Upper lobe of left lung (tissue), 6 donors: Measurements from ENCODE around the gene DNAJB1. TPM values are rescaled to one million over a fixed set of nuclear protein-coding genes. Genes with fewer than 3 reads are reported as not detected.
A peak's percentile ranks its signal among the peaks of the same experiment; 100 is the strongest.

Source experiments
- ATAC-seq, 2 donors: fragments of 200-7000 bp; cut with Tn5 transposase; one replicate each; pipeline ENCODE4 v1.9.1; 2022; ENCODE audit warnings: mild to moderate bottlenecking in 2 of 2, moderate library complexity in 2 of 2; ENCODE audit not compliant: low FRiP score in 2 of 2
- DNase-seq, 2 donors: peaks; one replicate each; pipeline ENCODE4 v3.0.0-alpha.2; 2019 to 2020
- H3K27ac ChIP-seq, 4 donors: fragments of 200-600 bp; sonication (generic); one replicate each; pipeline ENCODE4 v1.5.1; 2016 to 2019
- H3K27me3 ChIP-seq, 4 donors: fragments of 200-600 bp; sonication (generic); one replicate each; pipeline ENCODE4 v1.5.1; 2017 to 2019
- H3K36me3 ChIP-seq, 4 donors: fragments of 200-600 bp; sonication (generic); one replicate each; pipeline ENCODE4 v1.5.1; 2016 to 2019
- H3K4me1 ChIP-seq, 4 donors: fragments of 200-600 bp; sonication (generic); one replicate each; pipeline ENCODE4 v1.5.1; 2018 to 2019
- H3K4me3 ChIP-seq, 4 donors: fragments of 200-600 bp; sonication (generic); one replicate each; pipeline ENCODE4 v1.5.1; 2017 to 2019; ENCODE audit warnings: mild to moderate bottlenecking in 2 of 4, moderate library complexity in 1 of 4
- H3K9me3 ChIP-seq, 4 donors: fragments of 200-600 bp; sonication (generic); one replicate each; pipeline ENCODE4 v1.5.1; 2018 to 2019
- CTCF ChIP-seq, 6 experiments: fragments of 450-650 bp in 4 of 6; fragments of 200-600 bp in 2 of 6; sonication (generic) in 2 of 6; IDR thresholded peaks; one replicate each; pipeline ENCODE4 v1.5.1; 2016 to 2019; ENCODE audit warnings: antibody characterized with exemption in 6 of 6
- EP300 ChIP-seq, 4 donors: sonication (generic); formaldehyde crosslinking; IDR thresholded peaks; one replicate each; pipeline ENCODE4 v1.5.1; 2017; ENCODE audit warnings: antibody characterized with exemption in 4 of 4, control low read depth in 2 of 4
- POLR2A ChIP-seq, 4 donors: fragments of 450-650 bp; IDR thresholded peaks; one replicate each; pipeline ENCODE4 v1.5.1; 2016 to 2017; ENCODE audit warnings: antibody characterized with exemption in 4 of 4, mild to moderate bottlenecking in 2 of 4
- POLR2AphosphoS5 ChIP-seq, 2 donors: sonication (generic); formaldehyde crosslinking; IDR thresholded peaks; one replicate each; pipeline ENCODE4 v1.5.1; 2017; ENCODE audit warnings: antibody characterized with exemption in 2 of 2
- WGBS, 2 donors: methylation state at CpG; one replicate each; pipeline ENCODE4 v1.1.5; 2017 to 2018; 5-methylcytosine and 5-hydroxymethylcytosine counted together
- total RNA-seq, 6 donors: library from RNA; depleted of rRNA in 4 of 6; stranded (reverse); fragments of >200 nt in 4 of 6; gene quantifications; one replicate each; pipeline versions ENCODE4 v1.1.0 to v1.2.1, GENCODE V29; 2016 to 2021
- donor health status: DM: no; HTN: no; CAD: no; lungs with moderate emphysema.
- donor health status: DM: no; HTN: yes; CAD: no; lungs with severe emphysema.

Gene DNAJB1
- 100 to 1,000 TPM in 3 of 6 donors, 10 to 100 TPM in 3; 33.5 to 137 (median 101) TPM for total RNA-seq

- H3K36me3 ChIP-seq: peaks cover 15 to 35% (median 26%) of the 10 kb centered on the region in 4 donors
- ATAC-seq (peak; percentile 87 to 91), DNase-seq (peak; percentile 92 to 96)
- no peaks in the 10 kb centered on the region for H3K9me3 ChIP-seq
- no peaks in the 10 kb centered on the region for H3K27me3 ChIP-seq
- H3K27ac ChIP-seq: peak within 1 kb of the TSS; percentile 100
- TF ChIP-seq POLR2A (IDR thresholded peaks at IDR 0.05): peak; percentile 98 to 100 (median 99)
- TF ChIP-seq POLR2AphosphoS5 (IDR thresholded peaks at IDR 0.05): peak; percentile 85 to 98
- peak in 1 of 4 donors; percentile 60 for TF ChIP-seq EP300 (IDR thresholded peaks at IDR 0.05)
- TF ChIP-seq CTCF (IDR thresholded peaks at IDR 0.05): peak in 3 of 6 experiments; percentile 22 to 37 (median 25)
- peaks cover 38 to 52% (median 47%) of the 10 kb centered on the region in 4 donors for H3K4me1 ChIP-seq
- 0% methylated on average over 1 to 22 of the region's 82 CpGs for WGBS, 2 donors
- H3K4me3 ChIP-seq: peak within 1 kb of the TSS; percentile 74 to 97 (median 88)
Observed at GRCh38 chr19:14517840-14518505, at the start of gene DNAJB1. TSS of gene DNAJB1 (minus strand) at chr19:14518397. CDS start at chr19:14518349, 48 bp downstream.

- no peak for TF ChIP-seq POLR2A (IDR thresholded peaks at IDR 0.05)
- TF ChIP-seq CTCF (IDR thresholded peaks at IDR 0.05): no peak
- TF ChIP-seq POLR2AphosphoS5 (IDR thresholded peaks at IDR 0.05): no peak
- TF ChIP-seq EP300 (IDR thresholded peaks at IDR 0.05): no peak
- DNase-seq (no peak), ATAC-seq (no peak)
Observed at GRCh38 chr19:14567079-14567478, 48.9 kb upstream of the DNAJB1 start.

GRCh38 chr19:14566712-14567077 is 48.5 kb upstream of the DNAJB1 start:
- ATAC-seq (no peak), DNase-seq (peak in 1 of 2 donors; percentile 56)
- no peak overlapping the region for H3K4me3 ChIP-seq
- WGBS, 2 donors: 81% methylated on average over 13 of the region's 18 CpGs; no CpG with 5 or more reads in 1 of the 2 donors
- H3K27me3 ChIP-seq: no peaks in the 10 kb centered on the region
- TF ChIP-seq EP300 (IDR thresholded peaks at IDR 0.05) (no peak), POLR2AphosphoS5 (IDR thresholded peaks at IDR 0.05) (no peak), CTCF (IDR thresholded peaks at IDR 0.05) (no peak), POLR2A (IDR thresholded peaks at IDR 0.05) (no peak)
- H3K4me1 ChIP-seq: peaks cover 11 to 39% (median 17%) of the 10 kb centered on the region in 4 donors
- H3K9me3 ChIP-seq: no peaks in the 10 kb centered on the region
- no peak overlapping the region for H3K27ac ChIP-seq
- H3K36me3 ChIP-seq: peaks cover 8 to 40% (median 27%) of the 10 kb centered on the region in 4 donors

More at GRCh38 chr19:14567079-14567478, 48.9 kb upstream of the DNAJB1 start:
- Histone ChIP-seq H3K4me3 (no peak overlapping the region), H3K27me3 (no peaks in the 10 kb centered on the region), H3K4me1 (peaks cover 11 to 38% (median 17%) of the 10 kb centered on the region in 4 donors), H3K9me3 (no peaks in the 10 kb centered on the region), H3K27ac (no peak overlapping the region), H3K36me3 (peaks cover 8 to 40% (median 27%) of the 10 kb centered on the region in 4 donors)
- 80 to 91% methylated on average over 10 to 11 of the region's 11 CpGs for WGBS, 2 donors

GRCh38 chr19:14565765-14566711 is 47.8 kb upstream of the DNAJB1 start:
- peaks cover 10 to 39% (median 15%) of the 10 kb centered on the region in 4 donors for H3K4me1 ChIP-seq
- no peaks in the 10 kb centered on the region for H3K9me3 ChIP-seq
- DNase-seq (peak in 1 of 2 donors; percentile 58), ATAC-seq (no peak)
- no peak overlapping the region for H3K4me3 ChIP-seq
- 89 to 90% methylated on average over 19 to 22 of the region's 31 CpGs for WGBS, 2 donors
- H3K27ac ChIP-seq: no peak overlapping the region
- peaks cover 8 to 40% (median 27%) of the 10 kb centered on the region in 4 donors for H3K36me3 ChIP-seq
- H3K27me3 ChIP-seq: no peaks in the 10 kb centered on the region
- TF ChIP-seq EP300 (IDR thresholded peaks at IDR 0.05) (no peak), POLR2A (IDR thresholded peaks at IDR 0.05) (no peak), POLR2AphosphoS5 (IDR thresholded peaks at IDR 0.05) (no peak), CTCF (IDR thresholded peaks at IDR 0.05) (no peak)
